GM19452 (cell line): Measurements from ENCODE around the gene WDR64.

ENCODE experiments used
- ATAC-seq: cut with Tn5 transposase; IDR thresholded peaks from one replicate; pipeline ENCODE4 v1.9.1; 2021; ENCODE audit not compliant: unreplicated experiment

WDR64 gene

GRCh38 chr1:241630899-241631298 is 21.2 kb upstream of the WDR64 start:
- ATAC-seq, result no peak

- ATAC-seq, result no peak
Measured at GRCh38 chr1:241631674-241632073, 20.4 kb upstream of the WDR64 start.

- no peak for ATAC-seq
Measured at GRCh38 chr1:241632987-241633386, 19.1 kb upstream of the WDR64 start.

GRCh38 chr1:241635556-241636152 is 16.4 kb upstream of the WDR64 start:
- ATAC-seq, result no peak

- ATAC-seq, result no peak
Measured at GRCh38 chr1:241636291-241636690, 15.8 kb upstream of the WDR64 start.

GRCh38 chr1:241637046-241637590 is 15.0 kb upstream of the WDR64 start:
- no peak for ATAC-seq

GRCh38 chr1:241637604-241638003 is 14.5 kb upstream of the WDR64 start:
- no peak for ATAC-seq

GRCh38 chr1:241638099-241638682 is 13.9 kb upstream of the WDR64 start:
- no peak for ATAC-seq

GRCh38 chr1:241638909-241639622 is 13.0 kb upstream of the WDR64 start:
- ATAC-seq, result no peak

- peak; percentile 52 for ATAC-seq
Measured at GRCh38 chr1:241639623-241640148, 12.4 kb upstream of the WDR64 start.

- peak; percentile 88 for ATAC-seq
Measured at GRCh38 chr1:241640149-241640866, 11.8 kb upstream of the WDR64 start, which contains the start of the genes CHML and OPN3. CHML (minus strand) TSS chr1:241640369; CDS start chr1:241635766, 4,603 bp downstream. OPN3 (minus strand) TSS chr1:241640369; CDS start chr1:241640254, 115 bp downstream.

GRCh38 chr1:241640867-241641622 is 11.0 kb upstream of the WDR64 start:
- no peak for ATAC-seq

- ATAC-seq, result no peak
Measured at GRCh38 chr1:241641773-241642592, 10.1 kb upstream of the WDR64 start.

- no peak for ATAC-seq
Measured at GRCh38 chr1:241642593-241642944, 9.5 kb upstream of the WDR64 start.

GRCh38 chr1:241644259-241644658 is 7.8 kb upstream of the WDR64 start:
- ATAC-seq, result no peak

GRCh38 chr1:241645199-241645598 is 6.9 kb upstream of the WDR64 start:
- no peak for ATAC-seq

GRCh38 chr1:241646201-241646600 is 5.9 kb upstream of the WDR64 start:
- no peak for ATAC-seq

- no peak for ATAC-seq
Measured at GRCh38 chr1:241647658-241648057, 4.4 kb upstream of the WDR64 start.

- no peak for ATAC-seq
Measured at GRCh38 chr1:241648159-241648558, 3.9 kb upstream of the WDR64 start.

- no peak for ATAC-seq
Measured at GRCh38 chr1:241654019-241654418, 1.9 kb downstream of the WDR64 start.
